Measurements from ENCODE around the gene MEMO1. TPM values are rescaled to one million over a fixed set of nuclear protein-coding genes. Genes with fewer than 3 reads are reported as not detected.
"Not testable (repeated sequence)": the region's sequence is repeated elsewhere in the genome, so short reads cannot be mapped to it uniquely, and the experiment has no call there.

Gene MEMO1
- total RNA-seq, 1 donor from 2014 or later: 52.3 TPM

DNA sequence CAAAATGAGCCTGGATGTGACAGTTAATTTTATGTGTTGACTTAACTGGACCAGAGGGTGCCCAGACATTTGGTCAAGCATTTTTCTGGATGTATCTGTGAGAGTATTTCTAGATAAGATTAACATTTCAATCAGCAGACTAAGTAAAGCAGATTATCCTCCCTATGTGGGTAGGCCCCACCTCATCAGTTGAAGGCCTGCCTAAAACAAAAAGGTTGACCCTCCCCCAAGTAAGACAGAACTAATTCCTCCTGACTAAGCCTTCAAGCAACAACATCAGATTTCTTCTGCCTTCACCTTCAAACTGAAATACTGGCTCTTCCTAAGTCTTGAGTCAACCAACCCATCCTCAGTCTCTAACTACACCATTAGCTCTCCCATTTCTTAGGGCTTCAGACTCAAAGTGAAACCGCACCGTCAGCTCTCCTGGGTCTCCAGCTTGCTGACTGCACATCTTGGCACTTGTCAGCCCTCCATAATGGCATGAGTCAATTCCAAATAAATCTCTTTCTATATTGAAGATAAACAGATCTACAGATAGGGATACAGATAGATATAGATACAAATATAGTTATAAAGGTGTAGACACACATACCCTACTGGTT, 47.9 kb downstream of the MEMO1 start:
- Mint-ChIP-seq H3K4me1 (ENCODE audit: low read depth) (peaks cover 8% of the 10 kb centered on the region), H3K9me3 (ENCODE audit: low read depth) (no peaks in the 10 kb centered on the region), H3K36me3 (ENCODE audit: insufficient read depth) (no peaks in the 10 kb centered on the region), H3K27ac (no peak overlapping the region), H3K27me3 (no peaks in the 10 kb centered on the region), H3K4me3 (ENCODE audit: low read depth) (no peak overlapping the region)
- DNase-seq (ENCODE audit: low spot score, unreplicated experiment): no peak
- TF ChIP-seq, protein P1, sequence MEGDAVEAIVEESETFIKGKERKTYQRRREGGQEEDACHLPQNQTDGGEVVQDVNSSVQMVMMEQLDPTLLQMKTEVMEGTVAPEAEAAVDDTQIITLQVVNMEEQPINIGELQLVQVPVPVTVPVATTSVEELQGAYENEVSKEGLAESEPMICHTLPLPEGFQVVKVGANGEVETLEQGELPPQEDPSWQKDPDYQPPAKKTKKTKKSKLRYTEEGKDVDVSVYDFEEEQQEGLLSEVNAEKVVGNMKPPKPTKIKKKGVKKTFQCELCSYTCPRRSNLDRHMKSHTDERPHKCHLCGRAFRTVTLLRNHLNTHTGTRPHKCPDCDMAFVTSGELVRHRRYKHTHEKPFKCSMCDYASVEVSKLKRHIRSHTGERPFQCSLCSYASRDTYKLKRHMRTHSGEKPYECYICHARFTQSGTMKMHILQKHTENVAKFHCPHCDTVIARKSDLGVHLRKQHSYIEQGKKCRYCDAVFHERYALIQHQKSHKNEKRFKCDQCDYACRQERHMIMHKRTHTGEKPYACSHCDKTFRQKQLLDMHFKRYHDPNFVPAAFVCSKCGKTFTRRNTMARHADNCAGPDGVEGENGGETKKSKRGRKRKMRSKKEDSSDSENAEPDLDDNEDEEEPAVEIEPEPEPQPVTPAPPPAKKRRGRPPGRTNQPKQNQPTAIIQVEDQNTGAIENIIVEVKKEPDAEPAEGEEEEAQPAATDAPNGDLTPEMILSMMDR (IDR thresholded peaks at IDR 0.05; ENCODE audit: unreplicated experiment): no peak

DNA sequence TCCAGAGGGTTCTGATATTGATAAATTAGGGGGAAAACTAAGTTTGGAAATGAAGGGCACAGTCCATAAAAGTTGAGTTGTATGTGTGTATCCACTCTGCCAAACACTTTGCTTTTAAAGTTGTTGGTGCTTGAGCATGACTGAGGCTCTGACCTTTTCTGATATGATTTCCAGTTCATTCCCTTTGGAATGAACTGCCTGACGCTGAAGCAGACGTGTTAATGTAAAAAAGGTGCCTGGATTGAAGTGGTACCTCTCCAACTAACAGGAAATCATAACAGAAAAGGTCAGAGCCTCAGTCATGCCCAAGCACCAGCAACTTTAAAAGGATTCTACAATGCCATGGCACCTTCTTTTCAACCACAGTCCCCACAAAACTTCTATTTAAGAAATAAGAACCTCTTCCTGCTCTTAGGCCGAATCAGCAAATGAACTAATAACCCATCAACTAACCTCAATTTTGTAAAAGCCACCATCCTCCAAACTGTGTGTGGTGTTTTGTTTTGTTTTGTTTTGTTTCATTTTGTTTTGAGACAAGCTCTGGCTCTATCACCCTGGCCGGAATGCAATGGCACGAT, 52.6 kb downstream of the MEMO1 start:
- Mint-ChIP-seq H3K4me1 (ENCODE audit: low read depth) (peaks cover 8% of the 10 kb centered on the region), H3K4me3 (ENCODE audit: low read depth) (no peak overlapping the region), H3K27ac (no peak overlapping the region), H3K36me3 (ENCODE audit: insufficient read depth) (peaks cover 4% of the 10 kb centered on the region), H3K9me3 (ENCODE audit: low read depth) (no peaks in the 10 kb centered on the region), H3K27me3 (no peaks in the 10 kb centered on the region)
- TF ChIP-seq, protein P1 (IDR thresholded peaks at IDR 0.05; ENCODE audit: unreplicated experiment): no peak
- DNase-seq (ENCODE audit: low spot score, unreplicated experiment): no peak

DNA sequence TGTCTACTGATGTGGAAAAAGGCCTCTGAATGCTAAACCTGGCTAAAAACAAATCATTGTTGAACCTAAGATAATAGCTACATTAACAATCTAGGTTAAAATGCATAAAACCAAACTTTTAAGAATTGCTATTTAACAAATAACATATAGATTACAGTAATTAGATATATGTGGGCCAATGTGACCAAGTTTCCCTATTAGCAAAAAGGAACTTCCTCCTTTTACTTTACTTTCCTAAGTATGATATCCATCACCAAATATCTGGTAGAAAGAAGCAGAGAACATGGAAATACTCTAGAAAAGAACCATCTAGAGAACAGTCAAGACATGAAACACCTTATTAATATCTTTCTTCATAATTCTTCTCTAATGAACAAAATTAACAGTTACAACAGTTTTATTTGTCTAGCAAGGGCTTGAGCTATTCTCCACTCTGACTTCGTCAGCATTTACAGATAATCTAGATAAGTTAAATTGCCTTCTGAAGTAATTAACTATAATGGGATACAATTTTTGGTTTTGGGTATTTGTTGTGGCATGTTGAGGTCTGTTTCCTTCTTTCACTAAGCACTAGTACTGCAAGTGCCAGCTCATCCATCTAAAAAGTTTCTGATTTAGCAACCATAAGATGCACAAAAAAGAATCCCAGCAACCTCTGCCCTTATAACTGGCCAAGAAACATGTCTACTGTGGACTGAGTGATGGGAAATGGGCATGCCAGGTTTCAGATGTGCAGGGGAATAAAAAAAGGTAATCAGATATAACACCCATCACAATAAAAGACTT, 53.3 kb downstream of the MEMO1 start:
- Mint-ChIP-seq H3K4me1 (ENCODE audit: low read depth) (peaks cover 5% of the 10 kb centered on the region), H3K9me3 (ENCODE audit: low read depth) (no peaks in the 10 kb centered on the region), H3K36me3 (ENCODE audit: insufficient read depth) (peaks cover 4% of the 10 kb centered on the region), H3K27ac (no peak overlapping the region), H3K27me3 (no peaks in the 10 kb centered on the region), H3K4me3 (ENCODE audit: low read depth) (no peak overlapping the region)
- no peak for DNase-seq (ENCODE audit: low spot score, unreplicated experiment)
- TF ChIP-seq, protein P1 (IDR thresholded peaks at IDR 0.05; ENCODE audit: unreplicated experiment): no peak

DNA sequence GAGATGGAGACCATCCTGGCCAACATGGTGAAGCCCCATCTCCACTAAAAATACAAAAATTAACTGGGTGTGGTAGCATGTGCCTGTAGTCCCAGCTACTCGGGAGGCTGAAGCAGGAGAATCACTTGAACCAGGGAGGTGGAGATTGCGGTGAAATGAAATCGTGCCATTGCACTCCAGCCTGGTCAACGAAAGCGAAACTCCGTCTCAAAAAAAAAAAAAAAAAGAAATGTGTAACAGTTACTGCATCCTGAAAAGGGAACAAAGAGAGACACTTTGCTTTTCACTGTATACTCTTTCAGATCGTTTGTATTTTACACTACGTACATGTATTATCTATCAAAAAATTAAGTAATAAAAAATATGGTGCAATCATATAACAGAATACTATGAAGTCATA, 53.9 kb downstream of the MEMO1 start:
- not testable (repeated sequence) for H3K36me3 Mint-ChIP-seq (ENCODE audit: insufficient read depth); H3K27me3 Mint-ChIP-seq; DNase-seq (ENCODE audit: low spot score, unreplicated experiment); H3K4me3 Mint-ChIP-seq (ENCODE audit: low read depth); H3K4me1 Mint-ChIP-seq (ENCODE audit: low read depth); H3K9me3 Mint-ChIP-seq (ENCODE audit: low read depth)
- H3K27ac Mint-ChIP-seq: peak overlapping the region; percentile 11

DNA sequence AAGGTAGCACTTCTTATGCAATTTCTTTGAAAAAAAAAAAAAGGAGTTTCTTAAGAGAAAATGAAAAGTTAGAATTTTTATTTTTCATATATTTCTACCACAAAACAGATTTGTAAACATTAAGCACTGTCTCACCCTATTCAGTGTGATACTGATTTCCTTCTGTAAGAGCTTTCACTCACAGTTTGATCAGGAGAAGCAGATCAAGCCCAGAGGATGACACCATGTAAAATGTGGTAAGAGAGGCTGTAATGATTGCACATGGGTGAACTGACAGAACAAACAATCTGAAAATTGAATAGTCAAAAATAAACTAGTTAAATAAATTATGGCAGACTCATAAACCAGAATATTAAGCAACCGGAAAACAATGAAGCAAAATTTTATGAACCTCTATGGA, 54.5 kb downstream of the MEMO1 start:
- Mint-ChIP-seq H3K4me3 (ENCODE audit: low read depth) (no peak overlapping the region), H3K27ac (peak overlapping the region; percentile 11), H3K36me3 (ENCODE audit: insufficient read depth) (peaks cover 4% of the 10 kb centered on the region), H3K4me1 (ENCODE audit: low read depth) (peaks cover 5% of the 10 kb centered on the region), H3K27me3 (no peaks in the 10 kb centered on the region), H3K9me3 (ENCODE audit: low read depth) (no peaks in the 10 kb centered on the region)
- DNase-seq (ENCODE audit: low spot score, unreplicated experiment): no peak
- TF ChIP-seq, protein P1 (IDR thresholded peaks at IDR 0.05; ENCODE audit: unreplicated experiment): no peak

DNA sequence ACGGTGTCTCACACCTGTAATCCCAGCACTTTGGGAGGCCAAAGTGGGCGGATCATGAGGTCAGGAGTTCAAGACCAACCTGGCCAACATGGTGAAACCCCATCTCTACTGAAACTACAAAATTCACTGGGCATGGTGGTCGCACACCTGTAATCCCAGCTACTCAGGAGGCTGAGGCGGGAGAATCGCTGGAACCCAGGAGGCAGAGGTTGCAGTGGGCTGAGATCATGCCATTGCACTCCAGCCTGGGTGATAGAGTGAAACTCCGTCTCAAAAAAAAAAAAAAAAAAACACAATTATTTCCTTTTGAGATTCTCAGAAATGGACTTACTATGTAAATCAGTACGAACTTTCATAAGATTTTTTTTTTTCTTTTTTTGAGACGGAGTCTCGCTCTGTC, 57.7 kb downstream of the MEMO1 start:
- H3K4me3 Mint-ChIP-seq (ENCODE audit: low read depth); H3K27me3 Mint-ChIP-seq; H3K27ac Mint-ChIP-seq; H3K36me3 Mint-ChIP-seq (ENCODE audit: insufficient read depth); H3K4me1 Mint-ChIP-seq (ENCODE audit: low read depth); H3K9me3 Mint-ChIP-seq (ENCODE audit: low read depth); DNase-seq (ENCODE audit: low spot score, unreplicated experiment): not testable (repeated sequence)
